ENCODE measurements around the gene PRSS36.
A peak's percentile ranks its signal among the peaks of the same experiment; 100 is the strongest.
"Not testable (repeated sequence)": the region's sequence is repeated elsewhere in the genome, so short reads cannot be mapped to it uniquely, and the experiment has no call there.

The PRSS36 gene

GRCh38 chr16:31184888-31185287, 35.0 kb upstream of the PRSS36 start:
- no peak for DNase-seq (ENCODE audit: low spot score)

GRCh38 chr16:31183432-31184428, 33.9 kb upstream of the PRSS36 start:
- no peak for DNase-seq (ENCODE audit: low spot score)

GRCh38 chr16:31182391-31182790, 32.5 kb upstream of the PRSS36 start:
- DNase-seq (ENCODE audit: low spot score) = no peak

- peak; percentile 36 for DNase-seq (ENCODE audit: low spot score)
Observed at GRCh38 chr16:31181102-31181830, 31.4 kb upstream of the PRSS36 start.

- DNase-seq (ENCODE audit: low spot score) = peak; percentile 92
Observed at GRCh38 chr16:31179747-31180459, 30.0 kb upstream of the PRSS36 start, which contains the start of gene FUS. TSS of gene FUS (plus strand) at chr16:31180139. CDS start at chr16:31180215, 76 bp downstream.

- DNase-seq (ENCODE audit: low spot score) = no peak
Observed at GRCh38 chr16:31179219-31179746, 29.4 kb upstream of the PRSS36 start.

GRCh38 chr16:31177136-31177535, 27.3 kb upstream of the PRSS36 start:
- DNase-seq (ENCODE audit: low spot score) = no peak

- DNase-seq (ENCODE audit: low spot score) = not testable (repeated sequence)
Observed at GRCh38 chr16:31170048-31170447, 20.2 kb upstream of the PRSS36 start.

- no peak for DNase-seq (ENCODE audit: low spot score)
Observed at GRCh38 chr16:31168848-31169247, 19.0 kb upstream of the PRSS36 start.

- DNase-seq (ENCODE audit: low spot score) = no peak
Observed at GRCh38 chr16:31167315-31167714, 17.4 kb upstream of the PRSS36 start.

- DNase-seq (ENCODE audit: low spot score) = no peak
Observed at GRCh38 chr16:31157136-31157535, 7.3 kb upstream of the PRSS36 start.

GRCh38 chr16:31150976-31151375, 1.1 kb upstream of the PRSS36 start:
- not testable (repeated sequence) for DNase-seq (ENCODE audit: low spot score)

GRCh38 chr16:31149332-31149731, 534 bp downstream of the PRSS36 start:
- DNase-seq (ENCODE audit: low spot score) = no peak

- no peak for DNase-seq (ENCODE audit: low spot score)
Observed at GRCh38 chr16:31148896-31149295, 970 bp downstream of the PRSS36 start.

GRCh38 chr16:31148281-31148728, 1.6 kb downstream of the PRSS36 start:
- no peak for DNase-seq (ENCODE audit: low spot score)

GRCh38 chr16:31147574-31147973, 2.3 kb downstream of the PRSS36 start:
- no peak for DNase-seq (ENCODE audit: low spot score)

GRCh38 chr16:31145398-31145990, 4.4 kb downstream of the PRSS36 start:
- DNase-seq (ENCODE audit: low spot score) = no peak

- DNase-seq (ENCODE audit: low spot score) = not testable (repeated sequence)
Observed at GRCh38 chr16:31144418-31144817, 5.4 kb downstream of the PRSS36 start.

- DNase-seq (ENCODE audit: low spot score) = no peak
Observed at GRCh38 chr16:31143694-31144148, 6.1 kb downstream of the PRSS36 start.

- DNase-seq (ENCODE audit: low spot score) = no peak
Observed at GRCh38 chr16:31143011-31143693, 6.7 kb downstream of the PRSS36 start.

Data from SK-N-DZ (cell line).